OCI-LY1 (cell line): ENCODE results near the gene KRTCAP3.

ENCODE experiments used
- H2AFZ ChIP-seq: fragments of 200-600 bp; sonication (generic), shearing (Covaris generic); 2 replicates; pipeline ENCODE4 v1.6.0; 2014; ENCODE audit warnings: antibody characterized with exemption, mild to moderate bottlenecking, low read length
- H3F3A ChIP-seq: fragments of 200-600 bp; sonication (generic), shearing (Covaris generic); 2 replicates; pipeline ENCODE4 v1.6.0; 2014; ENCODE audit warnings: mild to moderate bottlenecking, antibody characterized with exemption, low read length, moderate library complexity; ENCODE audit not compliant: insufficient read depth
- H3K27ac ChIP-seq: fragments of 200-600 bp; sonication (generic); 2 replicates; pipeline ENCODE4 v1.5.1; 2014; ENCODE audit warnings: low read length, mixed run types, mild to moderate bottlenecking, low read depth; ENCODE audit not compliant: poor library complexity, severe bottlenecking
- H3K27me3 ChIP-seq: fragments of 200-600 bp; sonication (generic); 2 replicates; pipeline ENCODE4 v1.6.0; 2014; ENCODE audit warnings: antibody characterized with exemption, mild to moderate bottlenecking, low read length, moderate library complexity; ENCODE audit not compliant: insufficient read depth
- H3K36me3 ChIP-seq: fragments of 200-600 bp; sonication (generic); 2 replicates; pipeline ENCODE4 v1.6.1; 2014; ENCODE audit warnings: mild to moderate bottlenecking, antibody characterized with exemption, low read length, moderate library complexity, mixed read lengths; ENCODE audit not compliant: insufficient read depth
- H3K4me1 ChIP-seq: fragments of 200-600 bp; sonication (generic); 2 replicates; pipeline ENCODE4 v1.5.1; 2014; ENCODE audit warnings: mild to moderate bottlenecking, low read length, moderate library complexity; ENCODE audit not compliant: insufficient read depth, severe bottlenecking
- H3K4me2 ChIP-seq: fragments of 200-600 bp; sonication (generic), shearing (Covaris generic); 2 replicates; pipeline ENCODE4 v1.6.1; 2014; ENCODE audit warnings: low read length
- H3K4me3 ChIP-seq: fragments of 200-600 bp; sonication (generic); 2 replicates; pipeline ENCODE4 v1.5.1; 2014; ENCODE audit warnings: low read length, low read depth, mild to moderate bottlenecking, mixed read lengths; ENCODE audit not compliant: poor library complexity, severe bottlenecking
- H3K79me2 ChIP-seq: fragments of 200-600 bp; shearing (Covaris generic); 2 replicates; pipeline ENCODE4 v1.6.1; 2016; ENCODE audit warnings: mixed run types, low read length, mixed read lengths; ENCODE audit not compliant: insufficient read depth
- H3K9ac ChIP-seq: fragments of 200-600 bp; sonication (generic), shearing (Covaris generic); 2 replicates; pipeline ENCODE4 v1.6.1; 2014; ENCODE audit warnings: mild to moderate bottlenecking, low read length, mixed read lengths
- H3K9me2 ChIP-seq: fragments of 200-600 bp; sonication (generic), shearing (Covaris generic); 2 replicates; pipeline ENCODE4 v1.6.1; 2014; ENCODE audit warnings: low read depth, mild to moderate bottlenecking, low read length, mixed read lengths
- H3K9me3 ChIP-seq: fragments of 200-600 bp; shearing (Covaris generic); 2 replicates; pipeline ENCODE4 v1.6.1; 2014; ENCODE audit warnings: low read length, mixed read lengths
- H4K20me1 ChIP-seq: fragments of 200-600 bp; sonication (generic), shearing (Covaris generic); 2 replicates; pipeline ENCODE4 v1.6.0; 2016; ENCODE audit warnings: mild to moderate bottlenecking, low read length; ENCODE audit not compliant: insufficient read depth
- EZH2 ChIP-seq: fragments of 200-600 bp; sonication (generic), shearing (Covaris generic); IDR thresholded peaks from 2 replicates; pipeline ENCODE4 v1.8.0; 2017; ENCODE audit warnings: borderline replicate concordance, mixed run types, mild to moderate bottlenecking, antibody characterized with exemption, low read length, moderate library complexity, mixed read lengths
- TF ChIP-seq, protein P1 (sequence below): fragments of 200-600 bp; sonication (generic), shearing (Covaris generic); IDR thresholded peaks from 2 replicates; pipeline ENCODE4 v1.5.1; 2017; ENCODE audit warnings: mild to moderate bottlenecking, antibody characterized with exemption, low read length, moderate library complexity, mixed read lengths

The KRTCAP3 gene

DNA sequence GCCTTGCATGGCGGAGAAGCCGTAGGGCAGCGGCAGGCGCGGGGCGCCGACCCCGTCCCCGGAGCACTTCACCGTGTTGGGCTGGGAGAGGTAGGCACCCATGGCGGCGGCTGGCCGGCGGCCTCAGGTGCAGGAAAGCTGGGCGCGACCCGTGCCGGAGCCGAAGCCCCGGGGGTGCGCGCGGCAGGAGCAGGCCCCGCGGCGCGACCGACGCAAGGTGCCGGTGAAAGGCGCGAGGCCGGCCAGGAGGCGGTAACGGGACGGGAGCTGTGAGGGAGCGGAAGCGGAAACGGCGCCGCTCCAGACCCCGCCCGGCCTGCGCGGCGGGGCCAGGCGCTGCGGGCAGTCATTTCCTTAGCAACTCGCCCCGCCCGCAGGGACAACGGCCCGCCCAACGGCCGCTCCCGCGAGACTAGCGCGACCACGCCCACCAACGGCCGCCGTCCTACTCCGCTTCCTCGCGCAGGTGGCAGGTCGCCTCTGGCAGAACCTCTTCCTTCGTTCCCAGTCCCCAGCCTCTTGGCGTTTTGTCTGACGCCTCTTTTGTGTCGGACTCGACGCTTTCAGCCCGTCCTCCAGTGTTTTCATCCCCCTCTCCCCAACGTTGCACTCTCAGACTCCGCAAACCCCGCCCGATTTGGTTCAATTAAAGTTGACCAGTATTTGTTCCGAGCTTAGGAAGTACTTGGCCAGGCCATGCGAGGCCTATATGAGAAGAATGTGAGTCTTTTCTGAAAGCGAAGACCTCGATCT is 32.7 kb upstream of the KRTCAP3 start, which contains the start of gene PPM1G:
Gene PPM1G (minus strand): TSS at position 271 of the 753 bp plus-strand sequence. CDS start 169 bp downstream, at position 102.
- H3K4me3 ChIP-seq: peak within 1 kb of the TSS; percentile 100
- H3K9me2 ChIP-seq: no peaks in the 10 kb centered on the region
- H3K27ac ChIP-seq: peak within 1 kb of the TSS; percentile 75
- TF ChIP-seq, protein P1, sequence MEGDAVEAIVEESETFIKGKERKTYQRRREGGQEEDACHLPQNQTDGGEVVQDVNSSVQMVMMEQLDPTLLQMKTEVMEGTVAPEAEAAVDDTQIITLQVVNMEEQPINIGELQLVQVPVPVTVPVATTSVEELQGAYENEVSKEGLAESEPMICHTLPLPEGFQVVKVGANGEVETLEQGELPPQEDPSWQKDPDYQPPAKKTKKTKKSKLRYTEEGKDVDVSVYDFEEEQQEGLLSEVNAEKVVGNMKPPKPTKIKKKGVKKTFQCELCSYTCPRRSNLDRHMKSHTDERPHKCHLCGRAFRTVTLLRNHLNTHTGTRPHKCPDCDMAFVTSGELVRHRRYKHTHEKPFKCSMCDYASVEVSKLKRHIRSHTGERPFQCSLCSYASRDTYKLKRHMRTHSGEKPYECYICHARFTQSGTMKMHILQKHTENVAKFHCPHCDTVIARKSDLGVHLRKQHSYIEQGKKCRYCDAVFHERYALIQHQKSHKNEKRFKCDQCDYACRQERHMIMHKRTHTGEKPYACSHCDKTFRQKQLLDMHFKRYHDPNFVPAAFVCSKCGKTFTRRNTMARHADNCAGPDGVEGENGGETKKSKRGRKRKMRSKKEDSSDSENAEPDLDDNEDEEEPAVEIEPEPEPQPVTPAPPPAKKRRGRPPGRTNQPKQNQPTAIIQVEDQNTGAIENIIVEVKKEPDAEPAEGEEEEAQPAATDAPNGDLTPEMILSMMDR: no peak
- no peak for TF ChIP-seq EZH2
- no peaks in the 10 kb centered on the region for H3F3A ChIP-seq
- peak within 1 kb of the TSS; percentile 99 for H3K9ac ChIP-seq
- peak within 1 kb of the TSS; percentile 87 for H2AFZ ChIP-seq
- peaks cover 30% of the 10 kb centered on the region for H3K4me1 ChIP-seq
- peak within 1 kb of the TSS; percentile 89 for H3K4me2 ChIP-seq
- peaks cover 27% of the 10 kb centered on the region for H3K36me3 ChIP-seq
- H3K9me3 ChIP-seq: no peaks in the 10 kb centered on the region
- H3K27me3 ChIP-seq: no peaks in the 10 kb centered on the region
- H3K79me2 ChIP-seq: peaks cover 48% of the 10 kb centered on the region
- H4K20me1 ChIP-seq: no peaks in the 10 kb centered on the region

- no peak overlapping the region for H2AFZ ChIP-seq
- H3K27ac ChIP-seq: no peak overlapping the region
- H3K4me1 ChIP-seq: peaks cover 17% of the 10 kb centered on the region
- H3K9me3 ChIP-seq: no peaks in the 10 kb centered on the region
- H3F3A ChIP-seq: no peaks in the 10 kb centered on the region
- peaks cover 17% of the 10 kb centered on the region for H3K79me2 ChIP-seq
- no peak overlapping the region for H3K4me3 ChIP-seq
- no peaks in the 10 kb centered on the region for H4K20me1 ChIP-seq
- peaks cover 2% of the 10 kb centered on the region for H3K36me3 ChIP-seq
- H3K4me2 ChIP-seq: no peak overlapping the region
- no peak for TF ChIP-seq EZH2
- TF ChIP-seq, protein P1: no peak
- H3K27me3 ChIP-seq: no peaks in the 10 kb centered on the region
- H3K9ac ChIP-seq: no peak overlapping the region
- H3K9me2 ChIP-seq: no peaks in the 10 kb centered on the region
These were observed 29.6 kb upstream of the KRTCAP3 start for GRCh38 chr2:27412419-27413152.

DNA sequence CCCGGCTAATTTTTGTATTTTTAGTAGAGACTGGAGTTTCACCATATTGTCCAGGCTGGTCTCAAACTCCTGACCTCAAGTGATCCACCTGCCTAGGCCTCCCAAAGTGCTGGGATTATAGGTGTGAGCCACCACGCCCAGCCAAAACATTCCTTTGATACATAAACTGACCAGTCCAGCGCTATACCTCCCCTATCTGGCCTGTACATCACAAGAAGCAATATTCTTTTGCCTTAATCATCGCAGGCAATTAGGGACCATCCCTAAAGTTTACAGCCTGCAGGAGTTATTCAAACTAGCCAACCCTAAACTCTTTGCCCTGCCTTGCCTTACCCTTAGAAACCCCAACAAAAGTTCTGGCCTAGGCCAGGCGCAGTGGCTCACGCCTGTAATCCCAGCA is 26.0 kb upstream of the KRTCAP3 start:
- Histone ChIP-seq H3K4me1 (no peaks in the 10 kb centered on the region), H4K20me1 (no peaks in the 10 kb centered on the region), H3K36me3 (no peaks in the 10 kb centered on the region), H3K4me3 (no peak overlapping the region), H3K4me2 (no peak overlapping the region), H3K79me2 (no peaks in the 10 kb centered on the region), H3K9me3 (no peaks in the 10 kb centered on the region), H2AFZ (no peak overlapping the region), H3K27ac (no peak overlapping the region), H3K27me3 (no peaks in the 10 kb centered on the region), H3F3A (no peaks in the 10 kb centered on the region), H3K9me2 (no peaks in the 10 kb centered on the region), H3K9ac (no peak overlapping the region)
- TF ChIP-seq EZH2: no peak
- TF ChIP-seq, protein P1: no peak
